HL-60 (cell line): ENCODE measurements around the gene PRKAR1B.

ENCODE experiments used
- DNase-seq, 2 experiments: peaks; one replicate each; pipeline ENCODE4 v3.0.0-alpha.2; 2010 to 2020; ENCODE audit warnings: low read depth in 1 of 2, low spot score in 1 of 2
- H3K27ac ChIP-seq: fragments of 250-450 bp; sonication (Bioruptor Pico); replicated peaks from 2 replicates; pipeline ENCODE4 v1.5.1; 2020; ENCODE audit warnings: mild to moderate bottlenecking, moderate library complexity
- H3K27me3 ChIP-seq: fragments of 250-450 bp; sonication (Bioruptor Pico); 2 replicates; pipeline ENCODE4 v1.5.1; 2021; ENCODE audit warnings: mild to moderate bottlenecking, moderate library complexity; ENCODE audit not compliant: insufficient read depth, poor library complexity, severe bottlenecking
- H3K4me3 ChIP-seq: replicated peaks from 2 replicates; pipeline ENCODE4 v1.5.1; 2011; ENCODE audit warnings: mild to moderate bottlenecking, control low read depth, low read length; ENCODE audit not compliant: insufficient read depth
- GABPA ChIP-seq: IDR thresholded peaks from 2 replicates; pipeline ENCODE4 v1.6.1; 2012; ENCODE audit warnings: low read depth
- POLR2AphosphoS5 ChIP-seq: IDR thresholded peaks from 2 replicates; pipeline ENCODE4 v1.6.1; 2012; ENCODE audit warnings: low read depth
- SPI1 ChIP-seq: IDR thresholded peaks from 2 replicates; pipeline ENCODE4 v1.6.1; 2012; ENCODE audit warnings: low read depth, mild to moderate bottlenecking, borderline replicate concordance
- TF ChIP-seq, protein P1 (sequence below): IDR thresholded peaks from one replicate; pipeline ENCODE4 v1.5.1; 2011; ENCODE audit warnings: low read length, control low read depth, inconsistent platforms; ENCODE audit not compliant: insufficient read depth
- TF ChIP-seq, protein P2 (sequence below): IDR thresholded peaks from 2 replicates; pipeline ENCODE4 v1.6.1; 2012; ENCODE audit warnings: low read depth; ENCODE audit not compliant: insufficient replicate concordance

PRKAR1B gene

DNA sequence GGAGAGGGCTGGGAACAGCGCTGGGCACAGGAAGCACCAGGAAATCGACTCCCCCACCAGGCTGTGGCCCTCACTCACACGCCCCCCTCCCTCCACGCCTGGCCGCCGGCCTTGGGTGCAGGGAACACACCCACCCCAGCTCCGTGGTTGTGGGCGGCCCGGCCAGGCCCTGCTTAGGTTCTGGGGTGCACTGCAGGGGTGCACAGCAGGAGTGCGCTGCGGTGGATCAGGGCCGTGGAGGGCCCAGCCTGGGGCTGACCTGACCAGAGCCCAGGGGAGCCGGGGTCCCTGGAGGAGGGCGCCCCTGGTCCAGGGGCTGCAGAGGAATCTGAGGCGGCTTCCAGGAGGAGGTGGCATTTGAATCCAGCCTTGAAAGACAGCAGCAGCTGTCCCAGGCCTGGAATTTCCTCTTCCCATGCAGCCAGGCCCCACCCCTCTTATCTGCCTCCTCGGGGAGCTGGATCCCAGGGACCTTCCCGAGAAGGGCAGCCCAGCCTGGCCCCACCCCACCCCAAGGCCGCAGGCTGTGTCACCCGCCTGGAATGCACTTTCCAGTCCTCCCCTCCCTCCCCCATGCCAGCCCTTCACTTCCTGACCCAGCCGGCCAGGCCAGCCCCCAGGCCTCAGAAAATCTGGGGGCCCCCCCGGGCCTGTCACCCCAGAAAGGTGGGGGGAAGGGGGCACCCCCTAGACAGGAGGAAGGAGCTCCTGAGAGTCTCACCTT lies 189.0 kb downstream of the PRKAR1B start:
- DNase-seq = no peak

GRCh38 chr7:536231-536630 lies 190.8 kb downstream of the PRKAR1B start:
- TF ChIP-seq, protein P1, sequence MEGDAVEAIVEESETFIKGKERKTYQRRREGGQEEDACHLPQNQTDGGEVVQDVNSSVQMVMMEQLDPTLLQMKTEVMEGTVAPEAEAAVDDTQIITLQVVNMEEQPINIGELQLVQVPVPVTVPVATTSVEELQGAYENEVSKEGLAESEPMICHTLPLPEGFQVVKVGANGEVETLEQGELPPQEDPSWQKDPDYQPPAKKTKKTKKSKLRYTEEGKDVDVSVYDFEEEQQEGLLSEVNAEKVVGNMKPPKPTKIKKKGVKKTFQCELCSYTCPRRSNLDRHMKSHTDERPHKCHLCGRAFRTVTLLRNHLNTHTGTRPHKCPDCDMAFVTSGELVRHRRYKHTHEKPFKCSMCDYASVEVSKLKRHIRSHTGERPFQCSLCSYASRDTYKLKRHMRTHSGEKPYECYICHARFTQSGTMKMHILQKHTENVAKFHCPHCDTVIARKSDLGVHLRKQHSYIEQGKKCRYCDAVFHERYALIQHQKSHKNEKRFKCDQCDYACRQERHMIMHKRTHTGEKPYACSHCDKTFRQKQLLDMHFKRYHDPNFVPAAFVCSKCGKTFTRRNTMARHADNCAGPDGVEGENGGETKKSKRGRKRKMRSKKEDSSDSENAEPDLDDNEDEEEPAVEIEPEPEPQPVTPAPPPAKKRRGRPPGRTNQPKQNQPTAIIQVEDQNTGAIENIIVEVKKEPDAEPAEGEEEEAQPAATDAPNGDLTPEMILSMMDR = no peak
- TF ChIP-seq SPI1 (no peak), POLR2AphosphoS5 (no peak), GABPA (no peak)
- TF ChIP-seq, protein P2, sequence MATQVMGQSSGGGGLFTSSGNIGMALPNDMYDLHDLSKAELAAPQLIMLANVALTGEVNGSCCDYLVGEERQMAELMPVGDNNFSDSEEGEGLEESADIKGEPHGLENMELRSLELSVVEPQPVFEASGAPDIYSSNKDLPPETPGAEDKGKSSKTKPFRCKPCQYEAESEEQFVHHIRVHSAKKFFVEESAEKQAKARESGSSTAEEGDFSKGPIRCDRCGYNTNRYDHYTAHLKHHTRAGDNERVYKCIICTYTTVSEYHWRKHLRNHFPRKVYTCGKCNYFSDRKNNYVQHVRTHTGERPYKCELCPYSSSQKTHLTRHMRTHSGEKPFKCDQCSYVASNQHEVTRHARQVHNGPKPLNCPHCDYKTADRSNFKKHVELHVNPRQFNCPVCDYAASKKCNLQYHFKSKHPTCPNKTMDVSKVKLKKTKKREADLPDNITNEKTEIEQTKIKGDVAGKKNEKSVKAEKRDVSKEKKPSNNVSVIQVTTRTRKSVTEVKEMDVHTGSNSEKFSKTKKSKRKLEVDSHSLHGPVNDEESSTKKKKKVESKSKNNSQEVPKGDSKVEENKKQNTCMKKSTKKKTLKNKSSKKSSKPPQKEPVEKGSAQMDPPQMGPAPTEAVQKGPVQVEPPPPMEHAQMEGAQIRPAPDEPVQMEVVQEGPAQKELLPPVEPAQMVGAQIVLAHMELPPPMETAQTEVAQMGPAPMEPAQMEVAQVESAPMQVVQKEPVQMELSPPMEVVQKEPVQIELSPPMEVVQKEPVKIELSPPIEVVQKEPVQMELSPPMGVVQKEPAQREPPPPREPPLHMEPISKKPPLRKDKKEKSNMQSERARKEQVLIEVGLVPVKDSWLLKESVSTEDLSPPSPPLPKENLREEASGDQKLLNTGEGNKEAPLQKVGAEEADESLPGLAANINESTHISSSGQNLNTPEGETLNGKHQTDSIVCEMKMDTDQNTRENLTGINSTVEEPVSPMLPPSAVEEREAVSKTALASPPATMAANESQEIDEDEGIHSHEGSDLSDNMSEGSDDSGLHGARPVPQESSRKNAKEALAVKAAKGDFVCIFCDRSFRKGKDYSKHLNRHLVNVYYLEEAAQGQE = no peak
- no peak overlapping the region for H3K4me3 ChIP-seq
- DNase-seq = no peak
- no peak overlapping the region for H3K27ac ChIP-seq
- no peaks in the 10 kb centered on the region for H3K27me3 ChIP-seq

More for the DNA sequence above, 189.0 kb downstream of the PRKAR1B start:
- TF ChIP-seq SPI1 (no peak), POLR2AphosphoS5 (no peak), GABPA (no peak)
- TF ChIP-seq, protein P2 = no peak
- TF ChIP-seq, protein P1 = no peak
- no peak overlapping the region for H3K4me3 ChIP-seq
- no peak overlapping the region for H3K27ac ChIP-seq
- H3K27me3 ChIP-seq = no peaks in the 10 kb centered on the region

GRCh38 chr7:534959-535358 lies 192.1 kb downstream of the PRKAR1B start:
- H3K27ac ChIP-seq = no peak overlapping the region
- no peak for TF ChIP-seq POLR2AphosphoS5
- TF ChIP-seq, protein P2 = no peak
- no peak for TF ChIP-seq GABPA
- TF ChIP-seq SPI1 = no peak
- TF ChIP-seq, protein P1 = no peak
- no peak for DNase-seq

More at GRCh38 chr7:534959-535358, 192.1 kb downstream of the PRKAR1B start:
- Histone ChIP-seq H3K27me3 (no peaks in the 10 kb centered on the region), H3K4me3 (no peak overlapping the region)
